GM19372 (cell line): ENCODE data around the gene TPX2.
"Not testable (repeated sequence)": the region's sequence is repeated elsewhere in the genome, so short reads cannot be mapped to it uniquely, and the experiment has no call there.

Source experiments
- ATAC-seq: cut with Tn5 transposase; IDR thresholded peaks from one replicate; pipeline ENCODE4 v1.9.1; 2021; ENCODE audit warnings: mild to moderate bottlenecking, low read depth, moderate library complexity; ENCODE audit not compliant: unreplicated experiment

TPX2 gene

GRCh38 chr20:31719644-31720485 is 19.2 kb upstream of the TPX2 start:
- no peak for ATAC-seq

- ATAC-seq, result no peak
Observed at GRCh38 chr20:31720486-31721407, 18.3 kb upstream of the TPX2 start.

GRCh38 chr20:31721408-31722256 is 17.5 kb upstream of the TPX2 start:
- no peak for ATAC-seq

- no peak for ATAC-seq
Observed at GRCh38 chr20:31722257-31723068, 16.6 kb upstream of the TPX2 start, which contains the start of gene BCL2L1. TSS of gene BCL2L1 (minus strand) at chr20:31722868. CDS start at chr20:31722218, 650 bp downstream.

GRCh38 chr20:31723069-31723318 is 16.1 kb upstream of the TPX2 start:
- no peak for ATAC-seq

- peak; percentile 89 for ATAC-seq
Observed at GRCh38 chr20:31723319-31724078, 15.6 kb upstream of the TPX2 start.

GRCh38 chr20:31731321-31731717 is 7.8 kb upstream of the TPX2 start:
- ATAC-seq, result no peak

- ATAC-seq, result no peak
Observed at GRCh38 chr20:31739550-31739977, 474 bp downstream of the TPX2 start.

GRCh38 chr20:31740208-31740607 is 1.1 kb downstream of the TPX2 start:
- no peak for ATAC-seq

- ATAC-seq, result no peak
Observed at GRCh38 chr20:31740656-31741323, 1.7 kb downstream of the TPX2 start.

GRCh38 chr20:31746068-31746878 is 7.2 kb downstream of the TPX2 start:
- no peak for ATAC-seq

- not testable (repeated sequence) for ATAC-seq
Observed at GRCh38 chr20:31747028-31747427, 7.9 kb downstream of the TPX2 start.

- ATAC-seq, result no peak
Observed at GRCh38 chr20:31747640-31748039, 8.6 kb downstream of the TPX2 start.

GRCh38 chr20:31749223-31749622 is 10.1 kb downstream of the TPX2 start:
- ATAC-seq, result no peak

- ATAC-seq, result no peak
Observed at GRCh38 chr20:31751126-31751525, 12.0 kb downstream of the TPX2 start.

- no peak for ATAC-seq
Observed at GRCh38 chr20:31757254-31757653, 18.2 kb downstream of the TPX2 start.

- ATAC-seq, result no peak
Observed at GRCh38 chr20:31758521-31758920, 19.4 kb downstream of the TPX2 start.

GRCh38 chr20:31758991-31759390 is 19.9 kb downstream of the TPX2 start:
- no peak for ATAC-seq
